ENCODE measurements around the gene TBC1D2B.

- TF ChIP-seq EZH2phosphoT487 (IDR thresholded peaks at IDR 0.05; ENCODE audit: low read length) (no peak), EZH2 (optimal IDR thresholded peaks at IDR 0.05; ENCODE audit: low read depth, low read length) (no peak)
These were observed 11.3 kb downstream of the TBC1D2B start for GRCh38 chr15:78065973-78066946.
